Astrocyte (in vitro differentiated cells and primary cell): ENCODE results near the gene C2orf80. TPM values are rescaled to one million over a fixed set of nuclear protein-coding genes. Genes with fewer than 3 reads are reported as not detected.

Source experiments
- DNase-seq: peaks from one replicate; pipeline ENCODE4 v3.0.0-alpha.2; 2010; ENCODE audit warnings: low read depth
- FAIRE-seq: peaks from 2 replicates; lab custom pipeline; 2011; peaks lifted over from hg19 to GRCh38; lab: Jason Lieb, UNC
- H2AFZ ChIP-seq: 2 replicates; pipeline ENCODE4 v1.6.0; 2012; ENCODE audit warnings: low read depth, low read length, inconsistent platforms
- H3K27ac ChIP-seq: 2 replicates; pipeline ENCODE4 v1.5.1; 2011; ENCODE audit warnings: low read depth, low read length, inconsistent platforms
- H3K27me3 ChIP-seq: 2 replicates; pipeline ENCODE4 v1.6.0; 2011; ENCODE audit warnings: low read length, inconsistent platforms; ENCODE audit not compliant: insufficient read depth
- H3K36me3 ChIP-seq: 2 replicates; pipeline ENCODE4 v1.5.1; 2011; ENCODE audit warnings: low read length, inconsistent platforms; ENCODE audit not compliant: insufficient read depth
- H3K4me1 ChIP-seq: 2 replicates; pipeline ENCODE4 v1.5.1; 2011; ENCODE audit warnings: low read length, inconsistent platforms; ENCODE audit not compliant: insufficient read depth
- H3K4me2 ChIP-seq: 2 replicates; pipeline ENCODE4 v1.6.0; 2012; ENCODE audit warnings: low read length, inconsistent platforms
- H3K4me3 ChIP-seq: 2 replicates; pipeline ENCODE4 v1.5.1; 2011; ENCODE audit warnings: low read depth, mild to moderate bottlenecking, low read length, inconsistent platforms; ENCODE audit not compliant: insufficient read depth
- H3K79me2 ChIP-seq: 2 replicates; pipeline ENCODE4 v1.6.0; 2012; ENCODE audit warnings: mild to moderate bottlenecking, low read length, inconsistent platforms; ENCODE audit not compliant: insufficient read depth
- H3K9ac ChIP-seq: 2 replicates; pipeline ENCODE4 v1.6.0; 2012; ENCODE audit warnings: mild to moderate bottlenecking, low read length, inconsistent platforms
- H3K9me3 ChIP-seq: 2 replicates; pipeline ENCODE4 v1.5.1; 2012; ENCODE audit warnings: low read depth, mild to moderate bottlenecking, low read length, inconsistent platforms; ENCODE audit not compliant: insufficient read depth
- H4K20me1 ChIP-seq: 2 replicates; pipeline ENCODE4 v1.6.0; 2012; ENCODE audit warnings: low read length, inconsistent platforms; ENCODE audit not compliant: insufficient read depth
- H3K27ac Mint-ChIP-seq: one replicate; pipeline ENCODE4 v1.8.0; 2021; ENCODE audit warnings: mild to moderate bottlenecking, mixed read lengths; ENCODE audit not compliant: unreplicated experiment
- H3K27me3 Mint-ChIP-seq: one replicate; pipeline ENCODE4 v1.8.0; 2021; ENCODE audit warnings: low read depth, mixed read lengths; ENCODE audit not compliant: unreplicated experiment
- H3K36me3 Mint-ChIP-seq: one replicate; pipeline ENCODE4 v1.8.0; 2021; ENCODE audit warnings: low read depth, mixed read lengths; ENCODE audit not compliant: unreplicated experiment
- H3K4me1 Mint-ChIP-seq: one replicate; pipeline ENCODE4 v1.8.0; 2021; ENCODE audit warnings: low read depth, mixed read lengths; ENCODE audit not compliant: unreplicated experiment
- H3K4me3 Mint-ChIP-seq: one replicate; pipeline ENCODE4 v1.8.0; 2021; ENCODE audit warnings: mild to moderate bottlenecking, moderate library complexity, mixed read lengths; ENCODE audit not compliant: unreplicated experiment
- H3K9me3 Mint-ChIP-seq: one replicate; pipeline ENCODE4 v1.8.0; 2021; ENCODE audit warnings: mild to moderate bottlenecking, mixed read lengths; ENCODE audit not compliant: unreplicated experiment
- CTCF ChIP-seq: IDR thresholded peaks from 2 replicates; pipeline ENCODE4 v1.5.1; 2011; ENCODE audit warnings: low read depth, mild to moderate bottlenecking, inconsistent platforms, low read length, moderate library complexity; ENCODE audit not compliant: insufficient read depth
- EZH2 ChIP-seq: IDR thresholded peaks from 2 replicates; pipeline ENCODE4 v1.6.1; 2012; ENCODE audit warnings: mild to moderate bottlenecking, low read length, inconsistent platforms; ENCODE audit not compliant: insufficient read depth
- total RNA-seq: library from RNA; stranded (reverse); gene quantifications from 2 replicates; pipeline ENCODE4 v1.2.1, GENCODE V29; 2021

C2orf80 gene
- total RNA-seq, 1 donor from 2014 or later: not detected

DNA sequence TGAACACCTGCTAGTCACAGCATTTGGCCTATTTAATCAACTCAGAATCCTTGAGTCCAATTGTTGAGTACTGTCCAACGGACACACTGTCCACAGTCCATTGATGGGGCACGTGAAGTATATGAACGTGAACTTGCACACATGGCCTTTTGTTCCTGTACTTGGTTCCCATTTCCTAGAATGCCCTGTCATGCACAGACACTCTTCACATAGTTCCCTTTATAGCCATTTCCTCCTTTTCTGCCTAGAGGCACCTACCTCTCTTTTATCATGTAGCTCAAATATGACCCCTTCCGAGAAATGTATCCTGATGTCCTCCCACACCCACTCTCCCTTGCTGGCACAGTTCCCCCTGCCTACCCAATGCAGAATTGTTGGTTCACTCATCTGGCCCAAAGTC is 17.7 kb downstream of the C2orf80 start:
- Mint-ChIP-seq H3K27me3 (no peaks in the 10 kb centered on the region), H3K27ac (no peak overlapping the region), H3K4me3 (no peak overlapping the region), H3K4me1 (no peaks in the 10 kb centered on the region), H3K36me3 (no peaks in the 10 kb centered on the region), H3K9me3 (no peaks in the 10 kb centered on the region)
- Histone ChIP-seq H3K9ac (no peak overlapping the region), H3K9me3 (no peaks in the 10 kb centered on the region), H3K79me2 (no peaks in the 10 kb centered on the region), H3K27ac (no peak overlapping the region), H2AFZ (no peak overlapping the region), H4K20me1 (no peaks in the 10 kb centered on the region), H3K4me3 (no peak overlapping the region), H3K27me3 (no peaks in the 10 kb centered on the region), H3K4me2 (no peak overlapping the region), H3K36me3 (no peaks in the 10 kb centered on the region), H3K4me1 (no peaks in the 10 kb centered on the region)
- DNase-seq: no peak
- no peak for TF ChIP-seq EZH2
- TF ChIP-seq CTCF: no peak
- FAIRE-seq: no peak

GRCh38 chr2:208164951-208165755 is 24.7 kb downstream of the C2orf80 start:
- H3K4me3 ChIP-seq: no peak overlapping the region
- H3K4me1 ChIP-seq: no peaks in the 10 kb centered on the region
- H3K4me3 Mint-ChIP-seq: no peak overlapping the region
- no peaks in the 10 kb centered on the region for H3K36me3 Mint-ChIP-seq
- H3K9me3 Mint-ChIP-seq: no peaks in the 10 kb centered on the region
- no peaks in the 10 kb centered on the region for H4K20me1 ChIP-seq
- no peaks in the 10 kb centered on the region for H3K9me3 ChIP-seq
- peaks cover 11% of the 10 kb centered on the region for H3K27me3 ChIP-seq
- DNase-seq (no peak), FAIRE-seq (no peak)
- no peak overlapping the region for H3K27ac Mint-ChIP-seq
- H2AFZ ChIP-seq: no peak overlapping the region
- no peaks in the 10 kb centered on the region for H3K4me1 Mint-ChIP-seq
- H3K9ac ChIP-seq: no peak overlapping the region
- H3K4me2 ChIP-seq: no peak overlapping the region
- TF ChIP-seq CTCF (no peak), EZH2 (no peak)
- H3K79me2 ChIP-seq: no peaks in the 10 kb centered on the region
- no peaks in the 10 kb centered on the region for H3K27me3 Mint-ChIP-seq
- no peak overlapping the region for H3K27ac ChIP-seq
- no peaks in the 10 kb centered on the region for H3K36me3 ChIP-seq

DNA sequence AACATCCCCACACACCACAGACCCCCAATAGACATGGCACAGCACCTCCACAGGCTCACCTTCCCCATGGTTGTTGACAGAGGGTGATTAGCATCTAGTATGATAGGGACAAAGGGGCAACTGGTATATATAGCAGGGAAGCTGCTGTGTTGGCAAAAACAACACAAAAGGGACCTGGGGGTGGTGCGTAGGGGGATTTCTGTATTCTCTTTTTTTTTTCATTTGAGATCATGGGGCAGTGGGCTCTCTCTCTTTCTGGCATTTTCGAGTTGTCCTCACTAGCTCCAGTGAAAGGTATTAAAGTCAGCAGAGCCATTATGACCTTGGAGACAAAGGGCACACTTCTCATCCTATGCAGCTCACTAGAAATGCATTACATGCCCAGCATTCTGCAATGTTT is 26.3 kb downstream of the C2orf80 start, which contains the start of gene CRYGA:
Gene CRYGA, minus strand, starts transcription at position 101 of the 400 bp plus-strand sequence. Its CDS starts 33 bp downstream, at position 68.
- H3K36me3 ChIP-seq: no peaks in the 10 kb centered on the region
- DNase-seq: no peak
- H3K27ac ChIP-seq: no peak within 1 kb of the TSS
- H3K4me1 ChIP-seq: no peaks in the 10 kb centered on the region
- no peaks in the 10 kb centered on the region for H3K36me3 Mint-ChIP-seq
- H3K4me3 Mint-ChIP-seq: no peak within 1 kb of the TSS
- no peaks in the 10 kb centered on the region for H4K20me1 ChIP-seq
- no peak within 1 kb of the TSS for H3K4me2 ChIP-seq
- H3K9me3 ChIP-seq: no peaks in the 10 kb centered on the region
- FAIRE-seq: no peak
- peaks cover 11% of the 10 kb centered on the region for H3K27me3 ChIP-seq
- no peaks in the 10 kb centered on the region for H3K27me3 Mint-ChIP-seq
- no peaks in the 10 kb centered on the region for H3K4me1 Mint-ChIP-seq
- H2AFZ ChIP-seq: no peak within 1 kb of the TSS
- peaks cover under 1% of the 10 kb centered on the region for H3K9me3 Mint-ChIP-seq
- no peaks in the 10 kb centered on the region for H3K79me2 ChIP-seq
- no peak within 1 kb of the TSS for H3K4me3 ChIP-seq
- H3K27ac Mint-ChIP-seq: no peak within 1 kb of the TSS
- TF ChIP-seq CTCF (no peak), EZH2 (no peak)
- H3K9ac ChIP-seq: no peak within 1 kb of the TSS
